BLaER1 treated with 17β-estradiol and CSF1 and Interleukin-3, amounts not matched to agents 10 nM and 100 nM (cell line): ENCODE measurements around the gene EPHA7.

Experiments
- H3K27ac ChIP-seq, 11 experiments: shearing (Covaris generic); formaldehyde crosslinking; 2 replicates each; pipeline ENCODE4 v1.8.1; 2022
- H3K27me3 ChIP-seq, 11 experiments: shearing (Covaris generic); formaldehyde crosslinking; 2 replicates each; pipeline ENCODE4 v1.8.1; 2022
- H3K36me3 ChIP-seq, 11 experiments: shearing (Covaris generic); formaldehyde crosslinking; 2 replicates each; pipeline ENCODE4 v1.8.1; 2022
- H3K4me1 ChIP-seq, 10 experiments: shearing (Covaris generic); formaldehyde crosslinking; 2 replicates each; pipeline ENCODE4 v1.8.1; 2022
- H3K4me2 ChIP-seq, 11 experiments: shearing (Covaris generic); formaldehyde crosslinking; 2 replicates each; pipeline ENCODE4 v1.8.1; 2022
- H3K4me3 ChIP-seq, 10 experiments: shearing (Covaris generic); formaldehyde crosslinking; 2 replicates each; pipeline ENCODE4 v1.8.1; 2022
- H3K9ac ChIP-seq, 11 experiments: shearing (Covaris generic); formaldehyde crosslinking; 2 replicates each; pipeline ENCODE4 v1.8.1; 2022
- H3K9me3 ChIP-seq, 11 experiments: shearing (Covaris generic); formaldehyde crosslinking; replicated peaks in 1 of 11; 2 replicates each; pipeline ENCODE4 v1.8.1; 2022
- H4K20me1 ChIP-seq, 11 experiments: shearing (Covaris generic); formaldehyde crosslinking; 2 replicates each; pipeline ENCODE4 v1.8.1; 2022
- Cebpa-rat ChIP-seq, 11 experiments: shearing (Covaris generic); IDR thresholded peaks; 2 replicates each; pipeline ENCODE4 v1.8.1; 2022

Gene EPHA7

DNA sequence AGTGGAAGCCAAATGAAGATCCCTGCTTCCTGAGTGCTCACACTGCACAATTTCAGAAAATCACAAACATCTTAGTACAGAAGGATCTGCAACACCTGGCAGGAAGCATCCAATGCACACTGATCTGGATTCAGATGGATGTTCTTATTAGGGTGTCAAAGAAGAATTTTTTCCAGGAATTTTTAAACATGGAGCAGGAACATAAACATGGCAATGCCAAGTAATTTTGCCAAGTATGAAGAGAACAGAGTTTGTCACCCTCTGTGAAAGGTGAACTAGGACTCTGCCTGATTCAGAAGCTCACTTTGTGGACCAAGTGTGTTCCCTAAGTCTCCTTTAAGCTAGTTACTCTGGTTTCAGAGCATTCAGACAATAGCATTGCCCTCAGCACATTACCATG lies 208.5 kb downstream of the EPHA7 start:
- H3K9me3 ChIP-seq = peaks cover 0 to 14% (median 4%) of the 10 kb centered on the region in 11 experiments; a peak in 5 of 22 replicates
- H3K27me3 ChIP-seq = no peaks in the 10 kb centered on the region
- 0 out of 22 replicates have a peak overlapping the region, but pooled peaks of 1 of the 11 experiments have one; percentile 6 for H3K27ac ChIP-seq
- TF ChIP-seq Cebpa-rat (IDR thresholded peaks at IDR 0.05) = no peak
- peaks cover 0 to 11% (median 8%) of the 10 kb centered on the region in 10 experiments; a peak in 15 of 20 replicates for H3K4me1 ChIP-seq
- no peak overlapping the region for H3K9ac ChIP-seq
- H3K4me2 ChIP-seq = no peak overlapping the region
- no peaks in the 10 kb centered on the region for H3K36me3 ChIP-seq
- no peak overlapping the region for H3K4me3 ChIP-seq
- no peaks in the 10 kb centered on the region for H4K20me1 ChIP-seq

GRCh38 chr6:93209358-93209757 lies 210.0 kb downstream of the EPHA7 start:
- Histone ChIP-seq H3K27ac (no peak overlapping the region), H3K36me3 (no peaks in the 10 kb centered on the region), H3K9ac (no peak overlapping the region), H3K27me3 (no peaks in the 10 kb centered on the region), H3K4me3 (no peak overlapping the region), H4K20me1 (no peaks in the 10 kb centered on the region), H3K4me1 (peaks cover 0 to 11% (median 8%) of the 10 kb centered on the region in 10 experiments; a peak in 15 of 20 replicates), H3K9me3 (peaks cover 0 to 5% (median 0%) of the 10 kb centered on the region in 11 experiments; a peak in 1 of 22 replicates), H3K4me2 (no peak overlapping the region)
- TF ChIP-seq Cebpa-rat (IDR thresholded peaks at IDR 0.05) = no peak

DNA sequence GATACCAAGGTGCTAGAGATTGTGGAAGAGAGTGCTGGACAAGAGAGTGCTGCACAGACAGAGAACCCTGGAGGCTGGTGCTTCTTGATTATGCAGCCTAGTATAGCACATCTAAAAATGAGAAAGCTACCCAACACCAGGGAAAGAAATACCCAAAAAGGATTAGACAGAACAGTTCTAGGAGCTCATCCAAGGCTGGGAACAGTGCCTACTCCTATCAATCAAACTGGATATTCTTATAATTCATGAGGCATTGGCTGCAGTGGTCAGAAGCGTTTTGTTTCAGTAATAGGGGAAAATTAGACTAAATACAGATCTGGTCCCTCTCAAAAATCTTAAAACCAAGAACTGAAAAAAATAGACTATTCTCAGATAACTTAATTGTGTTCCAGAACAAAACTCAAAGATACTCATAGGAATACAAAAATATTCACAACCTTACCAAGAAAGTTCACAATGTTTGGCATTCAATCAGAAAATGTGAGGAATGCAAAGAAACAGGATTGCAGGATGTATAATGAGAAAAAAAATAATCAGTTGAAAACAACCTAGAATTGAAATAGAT lies 222.9 kb downstream of the EPHA7 start:
- Histone ChIP-seq H3K4me2 (no peak overlapping the region), H3K4me3 (no peak overlapping the region), H4K20me1 (no peaks in the 10 kb centered on the region), H3K36me3 (no peaks in the 10 kb centered on the region), H3K4me1 (no peaks in the 10 kb centered on the region), H3K9me3 (peaks cover 4 to 22% (median 15%) of the 10 kb centered on the region in 11 experiments; a peak in 20 of 22 replicates), H3K9ac (no peak overlapping the region), H3K27me3 (no peaks in the 10 kb centered on the region), H3K27ac (no peak overlapping the region)
- TF ChIP-seq Cebpa-rat (IDR thresholded peaks at IDR 0.05) = no peak

GRCh38 chr6:93194480-93194879 lies 224.9 kb downstream of the EPHA7 start:
- Histone ChIP-seq H3K27ac (no peak overlapping the region), H3K4me1 (no peaks in the 10 kb centered on the region), H3K27me3 (no peaks in the 10 kb centered on the region), H4K20me1 (no peaks in the 10 kb centered on the region), H3K9ac (no peak overlapping the region), H3K4me3 (no peak overlapping the region), H3K4me2 (no peak overlapping the region), H3K36me3 (no peaks in the 10 kb centered on the region), H3K9me3 (peaks cover 4 to 21% (median 14%) of the 10 kb centered on the region in 11 experiments; a peak in 20 of 22 replicates)
- TF ChIP-seq Cebpa-rat (IDR thresholded peaks at IDR 0.05) = no peak

DNA sequence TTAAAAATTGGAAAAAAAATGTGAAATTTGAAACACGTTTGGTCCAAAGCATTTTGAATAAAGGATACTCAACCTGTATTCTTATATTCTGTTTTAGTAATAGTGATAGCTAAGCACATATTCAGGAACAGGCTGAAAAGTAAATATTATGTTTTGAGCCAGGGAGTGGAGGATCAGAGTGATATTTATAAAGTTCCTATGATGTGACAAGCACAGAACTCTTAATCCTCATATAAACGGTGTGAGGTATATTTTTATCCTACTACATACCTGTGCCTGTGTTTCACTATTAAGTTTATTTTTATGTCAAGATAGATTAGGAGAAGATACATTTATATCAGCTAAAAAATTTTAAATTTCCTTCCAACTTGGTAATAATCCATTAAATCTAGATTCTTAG lies 225.5 kb downstream of the EPHA7 start:
- H3K27me3 ChIP-seq = no peaks in the 10 kb centered on the region
- H3K9ac ChIP-seq = no peak overlapping the region
- no peaks in the 10 kb centered on the region for H3K4me1 ChIP-seq
- H3K4me2 ChIP-seq = no peak overlapping the region
- no peak overlapping the region for H3K27ac ChIP-seq
- H3K4me3 ChIP-seq = no peak overlapping the region
- H4K20me1 ChIP-seq = no peaks in the 10 kb centered on the region
- peaks cover 4 to 15% (median 12%) of the 10 kb centered on the region in 11 experiments; a peak in 20 of 22 replicates for H3K9me3 ChIP-seq
- TF ChIP-seq Cebpa-rat (IDR thresholded peaks at IDR 0.05) = no peak
- no peaks in the 10 kb centered on the region for H3K36me3 ChIP-seq
